RWPE1 (cell line): ENCODE measurements around the gene HYAL1.

ENCODE experiments used
- CTCF ChIA-PET: fragments of 350-600 bp; sonication (Branson Sonifier 250); formaldehyde crosslinking; extraction: SDS; loops from one replicate; lab custom pipeline; 2021; lab: Yijun Ruan, JAX
- POLR2A ChIA-PET: fragments of 400-600 bp; formaldehyde crosslinking; extraction: SDS; loops from one replicate; lab custom pipeline; 2020; ENCODE audit warnings: antibody characterized with exemption; ENCODE audit not compliant: low non-redundant PET; lab: Yijun Ruan, JAX
- DNase-seq: peaks from one replicate; pipeline ENCODE4 v3.0.0; 2012; ENCODE audit warnings: low spot score
- H3K27ac ChIP-seq: fragments of 450-650 bp; 2 replicates; pipeline ENCODE4 v1.5.1; 2017
- TF ChIP-seq, protein P1 (sequence below): fragments of 450-650 bp; conservative IDR thresholded peaks from 2 replicates; pipeline ENCODE4 v1.5.1; 2017; ENCODE audit warnings: low read depth, mild to moderate bottlenecking

Gene HYAL1

DNA sequence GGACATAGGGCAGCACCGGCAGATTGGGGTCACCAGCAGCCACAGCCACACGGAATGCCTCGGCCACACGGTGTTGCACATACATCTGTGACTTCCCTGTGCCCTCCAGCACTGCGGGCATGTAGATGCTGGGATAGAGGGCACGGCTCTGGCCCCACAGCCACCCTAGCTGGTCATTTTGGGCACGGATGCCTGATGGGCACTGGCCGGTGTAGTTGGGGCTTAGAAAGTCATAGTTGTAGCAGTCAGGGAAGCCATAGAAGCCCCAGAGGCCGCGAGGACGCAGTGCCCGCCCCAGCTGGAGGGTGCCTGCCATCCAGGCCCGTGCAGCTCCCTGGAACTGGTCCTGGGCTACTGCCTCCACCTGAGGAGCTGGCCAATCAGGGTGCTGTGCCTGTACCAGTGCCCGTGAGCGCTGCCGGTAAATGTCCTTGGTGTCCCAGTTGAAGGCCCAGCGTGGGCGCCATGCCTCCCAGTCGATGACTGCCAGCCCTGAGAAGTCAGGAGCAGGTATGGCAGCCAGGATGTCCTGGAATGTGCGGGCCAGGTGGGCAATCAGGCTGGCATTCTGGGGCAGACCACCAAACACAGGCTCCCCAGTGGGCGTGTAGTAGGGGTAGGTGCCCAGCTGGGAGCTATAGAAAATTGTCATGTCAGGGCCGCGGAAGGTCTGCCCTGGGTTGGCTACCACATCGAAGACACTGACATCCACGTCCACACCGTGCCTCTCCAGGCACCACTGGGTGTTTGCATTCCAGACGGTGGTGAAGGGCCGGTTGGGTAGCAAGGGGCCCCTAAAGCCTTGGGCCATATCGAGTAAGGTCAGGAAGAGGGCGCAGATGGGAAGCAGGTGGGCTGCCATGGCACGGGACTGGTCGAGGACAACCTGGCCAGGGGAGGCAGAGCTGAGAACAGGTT is 1.0 kb downstream of the HYAL1 start:
- POLR2A ChIA-PET = no interaction called here
- peak overlapping the region; percentile 93 for H3K27ac ChIP-seq
- TF ChIP-seq, protein P1, sequence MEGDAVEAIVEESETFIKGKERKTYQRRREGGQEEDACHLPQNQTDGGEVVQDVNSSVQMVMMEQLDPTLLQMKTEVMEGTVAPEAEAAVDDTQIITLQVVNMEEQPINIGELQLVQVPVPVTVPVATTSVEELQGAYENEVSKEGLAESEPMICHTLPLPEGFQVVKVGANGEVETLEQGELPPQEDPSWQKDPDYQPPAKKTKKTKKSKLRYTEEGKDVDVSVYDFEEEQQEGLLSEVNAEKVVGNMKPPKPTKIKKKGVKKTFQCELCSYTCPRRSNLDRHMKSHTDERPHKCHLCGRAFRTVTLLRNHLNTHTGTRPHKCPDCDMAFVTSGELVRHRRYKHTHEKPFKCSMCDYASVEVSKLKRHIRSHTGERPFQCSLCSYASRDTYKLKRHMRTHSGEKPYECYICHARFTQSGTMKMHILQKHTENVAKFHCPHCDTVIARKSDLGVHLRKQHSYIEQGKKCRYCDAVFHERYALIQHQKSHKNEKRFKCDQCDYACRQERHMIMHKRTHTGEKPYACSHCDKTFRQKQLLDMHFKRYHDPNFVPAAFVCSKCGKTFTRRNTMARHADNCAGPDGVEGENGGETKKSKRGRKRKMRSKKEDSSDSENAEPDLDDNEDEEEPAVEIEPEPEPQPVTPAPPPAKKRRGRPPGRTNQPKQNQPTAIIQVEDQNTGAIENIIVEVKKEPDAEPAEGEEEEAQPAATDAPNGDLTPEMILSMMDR = no peak
- DNase-seq = no peak
- CTCF ChIA-PET = no interaction called here

DNA sequence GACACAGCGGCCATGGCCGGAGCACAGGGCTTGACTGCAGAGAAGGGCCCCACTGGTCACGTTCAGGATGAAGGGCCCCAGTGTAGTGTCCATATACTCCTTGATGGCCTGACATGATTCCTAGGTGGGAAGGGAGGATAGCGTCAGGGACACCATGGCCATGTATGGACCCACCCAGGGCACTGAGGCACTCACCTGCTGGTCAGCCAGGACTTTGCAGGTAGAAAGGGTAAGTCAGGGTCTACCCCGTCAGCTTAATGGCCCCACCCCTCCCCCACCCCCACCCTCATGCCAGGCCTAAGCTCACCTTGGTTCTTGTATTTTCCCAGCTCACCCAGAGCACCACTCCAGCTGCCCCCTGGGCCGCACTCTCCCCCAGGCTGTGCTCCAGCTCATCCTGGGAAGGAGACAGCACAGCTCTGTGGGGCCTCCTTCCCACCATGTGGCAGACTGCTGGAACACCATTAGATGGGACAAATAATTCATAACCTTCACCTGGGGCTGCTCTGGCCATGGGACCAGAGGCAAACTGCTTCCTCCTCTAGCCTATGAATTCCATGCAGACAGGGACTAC is 2.6 kb downstream of the HYAL1 start:
- ChIA-PET POLR2A (no interaction called here), CTCF (no interaction called here)
- TF ChIP-seq, protein P1 = no peak
- H3K27ac ChIP-seq = peak overlapping the region; percentile 93
- DNase-seq = no peak

DNA sequence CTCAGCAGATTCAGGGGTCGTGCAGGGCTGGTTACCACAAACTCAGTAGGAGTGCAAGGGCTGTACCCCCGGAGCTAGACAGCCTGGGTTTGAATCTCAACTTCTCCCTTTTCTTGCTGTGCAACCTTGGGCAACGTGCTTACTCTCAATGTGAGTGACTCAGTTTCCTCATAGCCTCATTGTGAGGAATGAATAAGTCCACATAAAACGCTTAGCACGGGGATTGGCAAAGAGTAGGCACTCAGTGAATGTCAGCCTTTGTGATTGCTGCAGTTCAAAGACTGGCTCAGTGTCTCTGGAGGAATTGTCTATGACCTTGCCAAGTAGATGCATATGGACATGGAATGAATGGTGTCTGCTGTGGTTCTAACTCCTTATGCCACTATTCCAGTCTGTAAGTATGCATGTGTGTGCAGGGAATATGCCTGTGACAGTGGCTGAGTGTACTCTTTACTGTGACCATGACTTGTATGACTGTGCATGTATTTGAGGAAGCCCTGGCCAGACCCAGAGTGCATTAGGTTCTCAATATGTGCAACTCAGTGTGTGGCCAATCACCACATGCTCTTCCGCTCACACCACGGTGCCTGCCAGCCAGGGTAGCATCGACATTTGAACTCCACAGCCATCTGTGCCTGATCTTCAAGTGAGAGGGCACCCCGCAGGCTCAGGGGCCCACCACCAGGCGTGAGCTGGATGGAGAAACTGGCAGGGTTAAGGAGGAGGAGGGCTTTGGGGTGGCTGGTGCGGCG is 3.3 kb downstream of the HYAL1 start:
- H3K27ac ChIP-seq = peak overlapping the region; percentile 93
- POLR2A ChIA-PET = interaction anchor here (0.6 to 1.5 kb wide), 3 partner anchors 15 to 24 kb away, joined by 3 to 5 read pairs (median 3); no protein-coding TSS in a partner anchor
- TF ChIP-seq, protein P1 = no peak
- DNase-seq = no peak
- CTCF ChIA-PET = interaction anchor here (0.6 to 0.7 kb wide), 2 partner anchors 21 to 40 kb away, joined by 3 to 4 read pairs; partner anchors contain the start of gene RASSF1

DNA sequence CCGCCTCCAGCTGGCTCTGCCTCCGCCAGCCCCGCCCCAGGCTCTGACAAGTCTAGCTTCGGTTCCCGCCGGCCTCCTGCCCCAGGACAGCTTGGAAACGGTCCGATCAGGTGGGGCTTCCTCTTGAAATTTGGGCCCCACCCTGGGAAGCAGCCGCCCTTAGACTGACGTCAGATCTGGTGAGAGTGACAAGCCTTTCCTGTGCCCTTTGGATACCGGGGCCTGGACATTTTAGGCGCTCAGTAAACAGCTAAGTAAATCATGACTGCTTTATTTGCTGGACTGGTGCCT is 3.8 kb downstream of the HYAL1 start:
- no peak for DNase-seq
- TF ChIP-seq, protein P1 = no peak
- CTCF ChIA-PET = interaction anchor here (0.6 to 0.7 kb wide), 2 partner anchors 22 to 41 kb away, joined by 3 to 4 read pairs; partner anchors contain the start of gene RASSF1
- H3K27ac ChIP-seq = peak overlapping the region; percentile 93
- POLR2A ChIA-PET = interaction anchor here (0.6 to 1.5 kb wide), 3 partner anchors 16 to 24 kb away, joined by 3 to 5 read pairs (median 3); no protein-coding TSS in a partner anchor

DNA sequence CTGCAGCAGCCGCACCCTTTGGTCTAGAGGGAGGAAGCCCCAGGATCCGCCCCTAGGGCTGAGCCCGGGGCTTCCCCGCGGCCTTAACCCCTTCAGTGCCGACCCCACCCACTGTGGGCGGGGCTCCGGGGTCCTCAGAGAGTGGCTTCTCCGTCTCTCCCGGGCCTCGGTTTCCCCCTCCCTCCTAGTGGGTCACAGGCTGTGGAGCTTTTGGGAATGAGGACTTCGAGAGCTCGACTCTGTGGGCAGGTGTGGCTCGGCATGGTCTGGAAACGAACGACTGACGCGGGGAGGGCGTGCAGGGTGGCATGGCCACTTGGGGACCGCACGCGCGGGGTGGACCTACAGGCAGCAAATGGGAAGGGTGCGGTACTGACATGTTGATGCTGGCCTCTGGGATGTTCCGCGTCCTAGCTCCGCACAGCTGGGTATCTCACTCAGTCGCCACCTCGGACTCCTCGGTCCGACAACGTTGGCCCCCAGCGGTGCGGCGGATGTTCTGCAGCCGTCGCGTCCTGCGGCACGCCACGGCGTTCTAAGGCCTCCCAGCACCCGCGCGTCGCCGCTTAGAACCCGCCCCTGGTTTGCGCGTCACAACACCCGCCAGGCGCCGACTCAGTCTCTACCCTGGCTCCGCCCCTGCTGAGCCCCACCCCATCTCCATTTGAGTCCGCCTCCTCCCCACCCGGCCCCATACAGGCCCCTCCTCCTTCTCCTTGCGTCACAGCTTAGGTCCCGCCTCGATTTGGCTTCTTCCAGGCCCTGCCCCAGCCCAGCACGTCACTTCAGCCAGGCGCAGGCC is 4.3 kb downstream of the HYAL1 start, which contains the start of the genes HYAL3 and NAA80:
Gene HYAL3, minus strand, starts transcription at position 570 of the 802 bp plus-strand sequence. CDS start 3,803 bp downstream, outside the sequence.
Gene NAA80, minus strand, starts transcription at position 570 of the 802 bp plus-strand sequence. CDS start 1,942 bp downstream, outside the sequence.
- TF ChIP-seq, protein P1 = peak; percentile 41
- ChIA-PET POLR2A (interaction anchor here (0.6 to 1.5 kb wide), 3 partner anchors 16 to 25 kb away, joined by 3 to 5 read pairs (median 3); no protein-coding TSS in a partner anchor), CTCF (interaction anchor here (0.6 to 0.7 kb wide), 4 partner anchors 22 to 132 kb away, joined by 3 to 6 read pairs (median 4); partner anchors contain the start of gene RASSF1)
- H3K27ac ChIP-seq = peak within 1 kb of the TSS; percentile 93
- DNase-seq = peak; percentile 98
